GM12878 (cell line): ENCODE measurements around the gene KASH5. TPM values are rescaled to one million over a fixed set of nuclear protein-coding genes. Genes with fewer than 3 reads are reported as not detected.

Source experiments
- ATAC-seq: fragments of 200-7000 bp; cut with Tn5 transposase; 3 replicates; pipeline ENCODE4 v1.9.1; 2020; ENCODE audit warnings: mild to moderate bottlenecking, moderate library complexity
- BruUV-seq: library from RNA; stranded (reverse); fragments of 400-500 nt; replicated peaks from 2 replicates; lab custom pipeline; 2021; lab: Mats Ljungman, UMichigan
- CTCF ChIA-PET: fragments of 300-600 bp; sonication (Branson Sonifier 250); formaldehyde crosslinking; extraction: SDS; loops from one replicate; lab custom pipeline; 2021; ENCODE audit warnings: inconsistent platforms; lab: Yijun Ruan, JAX
- POLR2A ChIA-PET: fragments of 350-600 bp; formaldehyde crosslinking; extraction: SDS; loops from one replicate; lab custom pipeline; 2021; ENCODE audit warnings: inconsistent platforms; lab: Charles Lee
- RAD21 ChIA-PET: fragments of 300-600 bp; sonication (Branson Sonifier 250); formaldehyde crosslinking; loops from one replicate; lab custom pipeline; 2023; ENCODE audit warnings: antibody characterized with exemption; ENCODE audit not compliant: unreplicated experiment; lab: Charles Lee
- SMC1A ChIA-PET: fragments of 300-600 bp; sonication (Branson Sonifier 250); formaldehyde crosslinking; loops from one replicate; lab custom pipeline; 2023; ENCODE audit not compliant: unreplicated experiment, uncharacterized antibody; lab: Charles Lee
- DNase-seq: peaks from one replicate; pipeline ENCODE4 v3.0.0-alpha.2; 2011; ENCODE audit warnings: low read depth, low spot score
- FAIRE-seq: peaks from 3 replicates; lab custom pipeline; 2011; peaks lifted over from hg19 to GRCh38; lab: Jason Lieb, UNC
- H2AFZ ChIP-seq: 2 replicates; pipeline ENCODE4 v1.6.0; 2011; ENCODE audit warnings: low read depth, low read length, control low read depth; ENCODE audit not compliant: control insufficient read depth
- H3K27ac ChIP-seq: 2 replicates; pipeline ENCODE4 v1.5.1; 2011; ENCODE audit warnings: control low read depth; ENCODE audit not compliant: control insufficient read depth, insufficient read depth
- H3K27me3 ChIP-seq, 2 experiments: replicated peaks in 1 of 2; 2 replicates each; pipeline versions ENCODE4 v1.6.0 to v1.6.1; 2011; ENCODE audit warnings: low read length in 1 of 2; ENCODE audit not compliant: control insufficient read depth in 2 of 2, insufficient read depth in 2 of 2
- H3K36me3 ChIP-seq, 2 experiments: 2 replicates each; pipeline ENCODE4 v1.5.1; 2011; ENCODE audit warnings: low read length in 1 of 2; ENCODE audit not compliant: control insufficient read depth in 2 of 2, insufficient read depth in 2 of 2
- H3K4me1 ChIP-seq: 2 replicates; pipeline ENCODE4 v1.6.1; 2011; ENCODE audit warnings: mild to moderate bottlenecking, low read length, moderate library complexity, mixed read lengths; ENCODE audit not compliant: control insufficient read depth, insufficient read depth
- H3K4me2 ChIP-seq: 2 replicates; pipeline ENCODE4 v1.6.0; 2011; ENCODE audit warnings: control low read depth; ENCODE audit not compliant: control insufficient read depth, insufficient read depth
- H3K4me3 ChIP-seq: fragments of 200-600 bp; sonication (generic); 2 replicates; pipeline ENCODE4 v1.5.1; 2016
- H3K79me2 ChIP-seq: 2 replicates; pipeline ENCODE4 v1.6.0; 2011; ENCODE audit warnings: low read length; ENCODE audit not compliant: control insufficient read depth, insufficient read depth
- H3K9ac ChIP-seq: 2 replicates; pipeline ENCODE4 v1.8.0; 2011; ENCODE audit warnings: low read length, control low read depth, mixed read lengths; ENCODE audit not compliant: control insufficient read depth, insufficient read depth
- H3K9me3 ChIP-seq: replicated peaks from 3 replicates; pipeline ENCODE4 v1.5.1; 2011; ENCODE audit warnings: mild to moderate bottlenecking, low read length; ENCODE audit not compliant: control insufficient read depth, insufficient read depth
- H4K20me1 ChIP-seq: 2 replicates; pipeline ENCODE4 v1.6.0; 2011; ENCODE audit not compliant: control insufficient read depth, insufficient read depth
- ATF7 ChIP-seq: fragments of 450-650 bp; IDR thresholded peaks from 2 replicates; pipeline ENCODE4 v1.6.1; 2016; ENCODE audit warnings: low read depth, mild to moderate bottlenecking
- ESRRA ChIP-seq: IDR thresholded peaks from 2 replicates; pipeline ENCODE4 v1.6.1; 2012; ENCODE audit warnings: mild to moderate bottlenecking, low read length, improper control_type of control experiment
- GABPA ChIP-seq: IDR thresholded peaks from 2 replicates; pipeline ENCODE4 v1.6.1; 2014; ENCODE audit warnings: antibody characterized with exemption, low read depth, mild to moderate bottlenecking, inconsistent platforms
- KAT2A ChIP-seq: conservative IDR thresholded peaks from 2 replicates; pipeline ENCODE4 v1.6.1; 2011; ENCODE audit warnings: low read depth, low read length; ENCODE audit not compliant: control insufficient read depth
- KDM1A ChIP-seq: fragments of 200-600 bp; sonication (generic); IDR thresholded peaks from 2 replicates; pipeline ENCODE4 v1.6.1; 2016; ENCODE audit warnings: borderline replicate concordance
- KLF5 ChIP-seq: fragments of 450-650 bp; IDR thresholded peaks from 2 replicates; pipeline ENCODE4 v1.6.1; 2014; ENCODE audit warnings: mild to moderate bottlenecking; ENCODE audit not compliant: partially characterized antibody
- PAX5 ChIP-seq: IDR thresholded peaks from 2 replicates; pipeline ENCODE4 v1.6.1; 2011; ENCODE audit warnings: low read depth, low read length, borderline replicate concordance
- RBBP5 ChIP-seq: fragments of 200-600 bp; sonication (generic); conservative IDR thresholded peaks from 2 replicates; pipeline ENCODE4 v1.6.1; 2016
- REST ChIP-seq: IDR thresholded peaks from 2 replicates; pipeline ENCODE4 v1.6.1; 2012; ENCODE audit warnings: mild to moderate bottlenecking, low read depth, low read length
- RFX5 ChIP-seq: IDR thresholded peaks from 2 replicates; pipeline ENCODE4 v1.6.1; 2011; ENCODE audit warnings: low read depth, low read length, improper control_type of control experiment
- SIN3A ChIP-seq: IDR thresholded peaks from 2 replicates; pipeline ENCODE4 v1.6.1; 2012; ENCODE audit warnings: low read depth, low read length, improper control_type of control experiment
- SMAD1 ChIP-seq: fragments of 450-650 bp; IDR thresholded peaks from 2 replicates; pipeline ENCODE4 v1.6.1; 2018; ENCODE audit warnings: mild to moderate bottlenecking, low read depth; ENCODE audit not compliant: partially characterized antibody
- SP1 ChIP-seq: IDR thresholded peaks from one replicate; pipeline ENCODE4 v1.6.1; 2011; ENCODE audit warnings: low read depth, low read length
- SREBF1 ChIP-seq: IDR thresholded peaks from 2 replicates; pipeline ENCODE4 v1.6.1; 2012; ENCODE audit warnings: mild to moderate bottlenecking, low read length
- SUZ12 ChIP-seq: fragments of 200-600 bp; sonication (generic); IDR thresholded peaks from one replicate; pipeline ENCODE4 v1.6.1; 2018; ENCODE audit warnings: antibody characterized with exemption, mild to moderate bottlenecking; ENCODE audit not compliant: unreplicated experiment
- WGBS: methylation state at CpG from one replicate; pipeline ENCODE4 v1.1.6; 2016; ENCODE audit warnings: low lambda C conversion rate; ENCODE audit not compliant: insufficient replicate concordance, insufficient coverage; ENCODE audit errors: missing lambda C conversion rate; 5-methylcytosine and 5-hydroxymethylcytosine counted together
- in situ Hi-C: fragments of 300-500 bp; cut with MboI; formaldehyde crosslinking; loops from 9 replicates; pipeline ENCODE4 v1.14.3; 2018; ENCODE audit warnings: mixed read lengths
- intact Hi-C: fragments of 100-400 bp; cut with micrococcal nuclease; formaldehyde crosslinking; loops from one replicate; pipeline ENCODE4 v1.14.2; 2022; ENCODE audit not compliant: unreplicated experiment
- polyA plus RNA-seq, 11 experiments: library from polyadenylated mRNA; depleted of rRNA in 4 of 11; unstranded in 6 of 11; stranded (reverse) in 5 of 11; fragments of >200 nt; fragmentation: Nextera tagmentation in 4 of 11; fragmentation: Illumina TruSeq in 1 of 11; extraction: Ambion mirVana in 4 of 11; extraction: Trizol in 1 of 11; gene quantifications; 1 replicate in 1 of 11; 2 replicates in 10 of 11; pipeline versions ENCODE4 v1.2.1 to v1.2.3, GENCODE V29; 2011 to 2016; ENCODE audit warnings: inconsistent platforms in 2 of 11, missing spikeins in 2 of 11, low read depth in 1 of 11
- total RNA-seq, 4 experiments: library from RNA; depleted of rRNA in 3 of 4; stranded (reverse); fragments of >200 nt in 3 of 4; fragmentation: Illumina TruSeq in 1 of 4; extraction: Trizol in 1 of 4; gene quantifications; 2 replicates each; pipeline versions ENCODE4 v1.2.1 to v1.2.3, GENCODE V29; 2013 to 2021

KASH5 gene
- total and polyA plus RNA-seq, 10 of the 15 experiments (the other 5 are each of a cell fraction or from before 2014, with no cell fraction given): 0.03 to 0.06 (median 0.05) TPM; not detected in 7

GRCh38 chr19:49362048-49362928 lies 25.8 kb upstream of the KASH5 start, which contains the start of gene TEAD2:
Gene TEAD2 (minus strand): TSS chr19:49362416. CDS start chr19:49360075, 2,341 bp downstream.
- no peak for TF ChIP-seq RBBP5
- TF ChIP-seq ATF7: no peak
- TF ChIP-seq SIN3A: no peak
- no peak for TF ChIP-seq SP1
- TF ChIP-seq RFX5: no peak
- peak; percentile 78 for TF ChIP-seq SUZ12
- ATAC-seq (no peak; the same call in 2 of the 3 replicates), DNase-seq (no peak), FAIRE-seq (no peak)
- H3K9ac ChIP-seq: no peak within 1 kb of the TSS
- in situ Hi-C loops (no loop called here), intact Hi-C loops (no loop called here)
- no TSS peak for BruUV-seq
- H3K4me1 ChIP-seq: peaks cover 7% of the 10 kb centered on the region
- no peaks in the 10 kb centered on the region for H3K36me3 ChIP-seq
- POLR2A ChIA-PET: no interaction called here
- H3K4me3 ChIP-seq: 0 out of 2 replicates have a peak within 1 kb of the TSS, but pooled peaks have one; percentile 1
- SMC1A ChIA-PET: no interaction called here
- H3K27me3 ChIP-seq: peaks cover 12 to 15% of the 10 kb centered on the region in 2 experiments; a peak in 3 of 4 replicates
- H3K27ac ChIP-seq: no peak within 1 kb of the TSS
- no peaks in the 10 kb centered on the region; the same call in 2 of the 3 replicates for H3K9me3 ChIP-seq
- peak within 1 kb of the TSS; percentile 67; the same call in 1 of the 2 replicates for H3K4me2 ChIP-seq
- WGBS: 7% methylated on average over 43 of the region's 52 CpGs
- no peaks in the 10 kb centered on the region for H4K20me1 ChIP-seq
- CTCF ChIA-PET: interaction anchor here (0.6 kb wide), 2 partner anchors 27 to 61 kb away, joined by 3 to 4 read pairs; no protein-coding TSS in a partner anchor
- no peaks in the 10 kb centered on the region for H3K79me2 ChIP-seq
- H2AFZ ChIP-seq: no peak within 1 kb of the TSS; the same call in 1 of the 2 replicates
- RAD21 ChIA-PET: no interaction called here

GRCh38 chr19:49362929-49363267 lies 25.2 kb upstream of the KASH5 start:
- CTCF ChIA-PET: no interaction called here
- TF ChIP-seq KDM1A (no peak), KLF5 (no peak), ESRRA (no peak), KAT2A (no peak), GABPA (no peak), REST (no peak), SREBF1 (no peak), PAX5 (no peak), SMAD1 (no peak)

More at GRCh38 chr19:49362929-49363267, 25.2 kb upstream of the KASH5 start:
- Histone ChIP-seq H3K4me1 (peaks cover 7% of the 10 kb centered on the region), H3K79me2 (no peaks in the 10 kb centered on the region), H3K9me3 (no peaks in the 10 kb centered on the region; the same call in 2 of the 3 replicates), H3K27ac (no peak overlapping the region), H4K20me1 (no peaks in the 10 kb centered on the region), H3K9ac (no peak overlapping the region), H3K36me3 (no peaks in the 10 kb centered on the region), H3K4me2 (no peak overlapping the region; the same call in 1 of the 2 replicates), H3K27me3 (peaks cover 12 to 15% of the 10 kb centered on the region in 2 experiments; a peak in 3 of 4 replicates), H3K4me3 (0 out of 2 replicates have a peak overlapping the region, but pooled peaks have one; percentile 1), H2AFZ (no peak overlapping the region; the same call in 1 of the 2 replicates)
- intact Hi-C loops: no loop called here
- BruUV-seq: no TSS peak
- 3% methylated on average over 13 of the region's 14 CpGs for WGBS
- ChIA-PET RAD21 (interaction anchor here (0.9 kb wide), 1 partner anchor 11 kb away, joined by 3 read pairs; no protein-coding TSS in a partner anchor), POLR2A (no interaction called here), SMC1A (no interaction called here)
- FAIRE-seq: no peak
- in situ Hi-C loops: no loop called here
- no peak for DNase-seq
- ATAC-seq: no peak
